Trophoblast cell (in vitro differentiated cells and primary cell): ENCODE data around the gene MUC12.
"Not testable (repeated sequence)": the region's sequence is repeated elsewhere in the genome, so short reads cannot be mapped to it uniquely, and the experiment has no call there.

Experiments used
- DNase-seq, 2 donors: peaks; one replicate each; pipeline ENCODE4 v3.0.0-alpha.2; 2016
- H2AFZ ChIP-seq: 2 replicates; pipeline ENCODE4 v1.6.1; 2013; ENCODE audit warnings: low read length, moderate library complexity, mild to moderate bottlenecking; ENCODE audit not compliant: insufficient read depth, poor library complexity
- H2AK5ac ChIP-seq: 2 replicates; pipeline ENCODE4 v1.6.1; 2013; ENCODE audit warnings: mild to moderate bottlenecking, low read length
- H2BK120ac ChIP-seq: 2 replicates; pipeline ENCODE4 v1.6.1; 2013; ENCODE audit warnings: low read length, mild to moderate bottlenecking, moderate library complexity; ENCODE audit not compliant: insufficient read depth, poor library complexity
- H2BK12ac ChIP-seq: 2 replicates; pipeline ENCODE4 v1.6.1; 2013; ENCODE audit warnings: mild to moderate bottlenecking, low read length, moderate library complexity
- H2BK5ac ChIP-seq: 2 replicates; pipeline ENCODE4 v1.6.1; 2013; ENCODE audit warnings: low read length, low read depth, moderate library complexity, mild to moderate bottlenecking; ENCODE audit not compliant: poor library complexity
- H3K14ac ChIP-seq: 2 replicates; pipeline ENCODE4 v1.6.1; 2013; ENCODE audit warnings: mild to moderate bottlenecking, low read length
- H3K18ac ChIP-seq: 2 replicates; pipeline ENCODE4 v1.6.1; 2013; ENCODE audit warnings: mild to moderate bottlenecking, low read length
- H3K23ac ChIP-seq: 2 replicates; pipeline ENCODE4 v1.6.1; 2013; ENCODE audit warnings: low read length
- H3K27ac ChIP-seq: 2 replicates; pipeline ENCODE4 v1.5.1; 2013; ENCODE audit warnings: low read depth, mild to moderate bottlenecking, inconsistent platforms, low read length, moderate library complexity
- H3K27me3 ChIP-seq: 2 replicates; pipeline ENCODE4 v1.6.1; 2013; ENCODE audit warnings: inconsistent platforms, mild to moderate bottlenecking, low read length, moderate library complexity; ENCODE audit not compliant: insufficient read depth
- H3K36me3 ChIP-seq, 2 experiments: 1 replicate in 1 of 2; 2 replicates in 1 of 2; pipeline ENCODE4 v1.6.1; 2013; ENCODE audit warnings: low read length in 2 of 2, mild to moderate bottlenecking in 2 of 2, moderate library complexity in 1 of 2; ENCODE audit not compliant: insufficient read depth in 2 of 2, control insufficient read depth in 1 of 2
- H3K4ac ChIP-seq: 2 replicates; pipeline ENCODE4 v1.6.1; 2013; ENCODE audit warnings: low read depth, mild to moderate bottlenecking, low read length, moderate library complexity
- H3K4me1 ChIP-seq, 2 experiments: 1 replicate in 1 of 2; 2 replicates in 1 of 2; pipeline ENCODE4 v1.6.1; 2013; ENCODE audit warnings: low read length in 2 of 2, mild to moderate bottlenecking in 2 of 2, moderate library complexity in 1 of 2; ENCODE audit not compliant: insufficient read depth in 2 of 2, control insufficient read depth in 1 of 2
- H3K4me2 ChIP-seq: 2 replicates; pipeline ENCODE4 v1.6.1; 2013; ENCODE audit warnings: inconsistent platforms, mild to moderate bottlenecking, low read length, moderate library complexity
- H3K4me3 ChIP-seq: 2 replicates; pipeline ENCODE4 v1.5.1; 2013; ENCODE audit warnings: mild to moderate bottlenecking, low read depth, low read length, inconsistent platforms
- H3K79me1 ChIP-seq: one replicate; pipeline ENCODE4 v1.6.1; 2013; ENCODE audit warnings: low read length
- H3K79me2 ChIP-seq: 2 replicates; pipeline ENCODE4 v1.6.1; 2013; ENCODE audit warnings: low read length, mild to moderate bottlenecking; ENCODE audit not compliant: control insufficient read depth, insufficient read depth, poor library complexity
- H3K9ac ChIP-seq: 2 replicates; pipeline ENCODE4 v1.6.1; 2013; ENCODE audit warnings: mild to moderate bottlenecking, low read length
- H3K9me3 ChIP-seq: 2 replicates; pipeline ENCODE4 v1.6.1; 2013; ENCODE audit warnings: low read depth, mild to moderate bottlenecking, control low read depth, inconsistent platforms, low read length; ENCODE audit not compliant: insufficient read depth
- H4K12ac ChIP-seq: 2 replicates; pipeline ENCODE4 v1.6.1; 2013; ENCODE audit warnings: low read depth, mild to moderate bottlenecking, low read length, moderate library complexity
- H4K8ac ChIP-seq: 2 replicates; pipeline ENCODE4 v1.6.1; 2013; ENCODE audit warnings: low read depth, mild to moderate bottlenecking, low read length, moderate library complexity
- H4K91ac ChIP-seq: one replicate; pipeline ENCODE4 v1.6.1; 2013; ENCODE audit warnings: low read depth, mild to moderate bottlenecking, low read length, moderate library complexity
- WGBS: extraction: QIAGEN DNeasy Blood & Tissue Kit; methylation state at CpG from one replicate; pipeline ENCODE4 v1.1.7; 2013; ENCODE audit warnings: missing lambda C conversion rate; ENCODE audit not compliant: insufficient read length, insufficient coverage; ENCODE audit errors: extremely low coverage; 5-methylcytosine and 5-hydroxymethylcytosine counted together

The MUC12 gene

GRCh38 chr7:101031082-101031481, 61.7 kb downstream of the MUC12 start:
- Histone ChIP-seq H3K4me2 (no peak overlapping the region), H3K4ac (no peak overlapping the region), H3K4me1 (no peaks in the 10 kb centered on the region), H3K14ac (no peak overlapping the region), H4K8ac (no peak overlapping the region), H3K27me3 (no peaks in the 10 kb centered on the region), H3K9ac (no peak overlapping the region), H2AFZ (no peak overlapping the region), H3K79me2 (no peaks in the 10 kb centered on the region), H4K91ac (no peak overlapping the region), H3K9me3 (peaks cover 9% of the 10 kb centered on the region), H3K18ac (no peak overlapping the region), H3K23ac (no peak overlapping the region), H4K12ac (no peak overlapping the region), H2AK5ac (no peak overlapping the region), H2BK5ac (no peak overlapping the region), H3K36me3 (no peaks in the 10 kb centered on the region), H3K79me1 (no peaks in the 10 kb centered on the region), H3K27ac (no peak overlapping the region), H2BK120ac (no peak overlapping the region), H3K4me3 (no peak overlapping the region), H2BK12ac (no peak overlapping the region)
- no peak for DNase-seq
- WGBS: no CpG with 5 or more reads among the region's 7 CpGs

- Histone ChIP-seq H3K4me1 (no peaks in the 10 kb centered on the region), H3K79me2 (no peaks in the 10 kb centered on the region), H3K14ac (no peak overlapping the region), H4K12ac (no peak overlapping the region), H3K9ac (no peak overlapping the region), H4K91ac (no peak overlapping the region), H3K27me3 (no peaks in the 10 kb centered on the region), H3K27ac (no peak overlapping the region), H3K36me3 (no peaks in the 10 kb centered on the region), H2BK5ac (no peak overlapping the region), H3K79me1 (no peaks in the 10 kb centered on the region), H3K4me2 (no peak overlapping the region), H2AK5ac (no peak overlapping the region), H3K4ac (no peak overlapping the region), H3K18ac (no peak overlapping the region), H3K4me3 (no peak overlapping the region), H3K23ac (no peak overlapping the region), H2BK120ac (no peak overlapping the region), H3K9me3 (peaks cover 24% of the 10 kb centered on the region), H2AFZ (no peak overlapping the region), H4K8ac (no peak overlapping the region), H2BK12ac (no peak overlapping the region)
- no CpG with 5 or more reads among the region's 4 CpGs for whole genome bisulfite sequencing
- peak; percentile 72 to 83 for DNase-seq
Measured at GRCh38 chr7:101035941-101036340, 66.6 kb downstream of the MUC12 start.

GRCh38 chr7:101041283-101041682, 71.9 kb downstream of the MUC12 start:
- not testable (repeated sequence) for H2BK5ac ChIP-seq, H2BK120ac ChIP-seq, H4K91ac ChIP-seq, H4K8ac ChIP-seq, H3K4ac ChIP-seq, H3K14ac ChIP-seq, H3K79me1 ChIP-seq, H2BK12ac ChIP-seq, DNase-seq, H3K27me3 ChIP-seq, H2AFZ ChIP-seq, H3K4me1 ChIP-seq, H3K9ac ChIP-seq, H3K18ac ChIP-seq, H4K12ac ChIP-seq, H3K79me2 ChIP-seq, H3K36me3 ChIP-seq, H2AK5ac ChIP-seq, H3K27ac ChIP-seq, H3K4me2 ChIP-seq, H3K4me3 ChIP-seq, H3K23ac ChIP-seq
- no CpG with 5 or more reads among the region's 6 CpGs for WGBS
- H3K9me3 ChIP-seq: peaks cover 34% of the 10 kb centered on the region

GRCh38 chr7:101058355-101058754, 89.0 kb downstream of the MUC12 start:
- H4K91ac ChIP-seq: no peak overlapping the region
- H3K18ac ChIP-seq: no peak overlapping the region
- no peaks in the 10 kb centered on the region for H3K79me2 ChIP-seq
- no peaks in the 10 kb centered on the region for H3K4me1 ChIP-seq
- H2AFZ ChIP-seq: no peak overlapping the region
- no peak overlapping the region for H3K4me3 ChIP-seq
- no peak overlapping the region for H4K12ac ChIP-seq
- DNase-seq: peak; percentile 48 to 79
- H3K36me3 ChIP-seq: no peaks in the 10 kb centered on the region
- no peak overlapping the region for H2BK120ac ChIP-seq
- WGBS: no CpG with 5 or more reads among the region's 9 CpGs
- no peak overlapping the region for H3K9ac ChIP-seq
- no peak overlapping the region for H3K23ac ChIP-seq
- no peaks in the 10 kb centered on the region for H3K27me3 ChIP-seq
- no peaks in the 10 kb centered on the region for H3K9me3 ChIP-seq
- no peak overlapping the region for H3K4me2 ChIP-seq
- H3K79me1 ChIP-seq: no peaks in the 10 kb centered on the region
- H3K4ac ChIP-seq: no peak overlapping the region
- H4K8ac ChIP-seq: no peak overlapping the region
- H3K27ac ChIP-seq: no peak overlapping the region
- no peak overlapping the region for H2BK12ac ChIP-seq
- no peak overlapping the region for H2AK5ac ChIP-seq
- H3K14ac ChIP-seq: no peak overlapping the region
- H2BK5ac ChIP-seq: no peak overlapping the region
